ENCODE results near the gene ALDH5A1. TPM values are rescaled to one million over a fixed set of nuclear protein-coding genes. Genes with fewer than 3 reads are reported as not detected.

Gene ALDH5A1
- total RNA-seq, 1 donor from 2014 or later: 5.2 TPM

DNA sequence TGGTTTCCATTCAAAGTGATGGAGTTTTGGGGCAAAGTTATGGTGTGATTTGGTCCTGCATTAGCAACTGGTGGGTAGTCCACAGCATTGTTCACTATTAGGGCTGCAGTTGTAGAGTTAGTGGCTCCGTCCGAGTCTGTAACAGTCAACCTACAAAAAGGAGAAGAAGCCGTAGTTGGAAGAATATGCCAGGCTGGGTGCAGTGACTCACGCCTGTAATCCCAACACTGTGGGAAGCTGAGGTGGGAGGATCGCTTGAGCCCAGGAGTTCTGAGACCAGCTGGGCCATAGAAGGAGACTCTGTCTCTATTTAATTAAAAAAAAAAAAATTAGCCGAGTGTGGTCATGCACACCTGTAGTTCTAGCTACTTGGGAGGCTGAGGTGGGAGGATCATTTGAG lies 81.7 kb downstream of the ALDH5A1 start:
- no peaks in the 10 kb centered on the region for H3K36me3 ChIP-seq (ENCODE audit: control insufficient read depth in 3 of 3, insufficient read depth in 3 of 3, low read length in 3 of 3)
- no peak overlapping the region for H3K4me3 ChIP-seq (ENCODE audit: low read length in 3 of 3)
- no peak overlapping the region for H3K27ac ChIP-seq (ENCODE audit: low read depth, low read length)
- H3K27me3 ChIP-seq (ENCODE audit: control insufficient read depth in 3 of 3, insufficient read depth in 3 of 3, low read length in 3 of 3): peaks cover 0 to 3% (median 3%) of the 10 kb centered on the region in 3 donors
- no peaks in the 10 kb centered on the region for H3K4me1 ChIP-seq (ENCODE audit: control insufficient read depth in 3 of 3, insufficient read depth in 3 of 3, low read length in 3 of 3)
- no peaks in the 10 kb centered on the region for H3K9me3 ChIP-seq (ENCODE audit: control insufficient read depth in 3 of 3, low read length in 3 of 3)
- H3K9ac ChIP-seq (ENCODE audit: low read depth in 1 of 3, low read length in 3 of 3): no peak overlapping the region

- Histone ChIP-seq H3K9me3 (ENCODE audit: control insufficient read depth in 3 of 3, low read length in 3 of 3) (no peaks in the 10 kb centered on the region), H3K27me3 (ENCODE audit: control insufficient read depth in 3 of 3, insufficient read depth in 3 of 3, low read length in 3 of 3) (peaks cover 0 to 2% (median 0%) of the 10 kb centered on the region in 3 donors), H3K4me3 (ENCODE audit: low read length in 3 of 3) (no peak overlapping the region), H3K36me3 (ENCODE audit: control insufficient read depth in 3 of 3, insufficient read depth in 3 of 3, low read length in 3 of 3) (no peaks in the 10 kb centered on the region), H3K9ac (ENCODE audit: low read depth in 1 of 3, low read length in 3 of 3) (no peak overlapping the region), H3K27ac (ENCODE audit: low read depth, low read length) (no peak overlapping the region), H3K4me1 (ENCODE audit: control insufficient read depth in 3 of 3, insufficient read depth in 3 of 3, low read length in 3 of 3) (no peaks in the 10 kb centered on the region)
These were observed 86.4 kb downstream of the ALDH5A1 start for GRCh38 chr6:24581084-24581669.

GRCh38 chr6:24583463-24584381 lies 89.0 kb downstream of the ALDH5A1 start:
- no peaks in the 10 kb centered on the region for H3K9me3 ChIP-seq (ENCODE audit: control insufficient read depth in 3 of 3, low read length in 3 of 3)
- H3K4me3 ChIP-seq (ENCODE audit: low read length in 3 of 3): no peak overlapping the region
- no peak overlapping the region for H3K9ac ChIP-seq (ENCODE audit: low read depth in 1 of 3, low read length in 3 of 3)
- no peaks in the 10 kb centered on the region for H3K27me3 ChIP-seq (ENCODE audit: control insufficient read depth in 3 of 3, insufficient read depth in 3 of 3, low read length in 3 of 3)
- H3K4me1 ChIP-seq (ENCODE audit: control insufficient read depth in 3 of 3, insufficient read depth in 3 of 3, low read length in 3 of 3): no peaks in the 10 kb centered on the region
- H3K27ac ChIP-seq (ENCODE audit: low read depth, low read length): no peak overlapping the region
- H3K36me3 ChIP-seq (ENCODE audit: control insufficient read depth in 3 of 3, insufficient read depth in 3 of 3, low read length in 3 of 3): no peaks in the 10 kb centered on the region

DNA sequence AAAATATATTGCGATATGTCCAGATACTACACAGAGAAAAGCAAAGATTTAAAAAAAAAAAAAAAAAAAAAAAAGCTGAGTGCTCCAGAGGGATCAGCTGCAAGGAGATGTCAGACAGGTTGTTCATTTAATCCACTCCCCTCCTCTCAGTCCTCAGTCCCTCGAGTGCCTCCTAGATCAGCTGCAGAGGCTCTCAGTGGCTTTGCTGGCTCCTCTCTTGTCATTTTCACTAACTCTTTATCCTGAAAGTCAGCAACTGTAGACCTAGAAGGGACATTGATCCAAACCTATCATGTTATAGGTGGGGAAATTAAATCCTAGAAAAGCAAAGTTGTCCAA lies 89.6 kb downstream of the ALDH5A1 start:
- Histone ChIP-seq H3K27me3 (ENCODE audit: control insufficient read depth in 3 of 3, insufficient read depth in 3 of 3, low read length in 3 of 3) (no peaks in the 10 kb centered on the region), H3K4me1 (ENCODE audit: control insufficient read depth in 3 of 3, insufficient read depth in 3 of 3, low read length in 3 of 3) (no peaks in the 10 kb centered on the region), H3K4me3 (ENCODE audit: low read length in 3 of 3) (no peak overlapping the region), H3K9me3 (ENCODE audit: control insufficient read depth in 3 of 3, low read length in 3 of 3) (no peaks in the 10 kb centered on the region), H3K36me3 (ENCODE audit: control insufficient read depth in 3 of 3, insufficient read depth in 3 of 3, low read length in 3 of 3) (no peaks in the 10 kb centered on the region), H3K9ac (ENCODE audit: low read depth in 1 of 3, low read length in 3 of 3) (no peak overlapping the region), H3K27ac (ENCODE audit: low read depth, low read length) (no peak overlapping the region)

Other genes starting within 250 kb of the ALDH5A1 start
- not detected for gene DCDC2, start 136.9 kb upstream of the ALDH5A1 start, total RNA-seq
- 12.5 TPM for gene MRS2, start 92.0 kb upstream of the ALDH5A1 start, total RNA-seq
- gene GPLD1, start 5.4 kb upstream of the ALDH5A1 start, total RNA-seq: 2.6 TPM
- not detected for gene KIAA0319, start 151.2 kb downstream of the ALDH5A1 start, total RNA-seq
- 11.5 TPM for gene TDP2, start 171.9 kb downstream of the ALDH5A1 start, total RNA-seq
- gene ACOT13, start 172.1 kb downstream of the ALDH5A1 start, total RNA-seq: 4.7 TPM
- 41.2 TPM for gene C6orf62, start 224.2 kb downstream of the ALDH5A1 start, total RNA-seq

Data from skeletal muscle tissue (tissue), 4 donors.